ENCODE data around the gene ATG4C.
A peak's percentile ranks its signal among the peaks of the same experiment; 100 is the strongest.
"Not testable (repeated sequence)": the region's sequence is repeated elsewhere in the genome, so short reads cannot be mapped to it uniquely, and the experiment has no call there.

ATG4C gene

GRCh38 chr1:62778208-62778607 lies 5.7 kb upstream of the ATG4C start:
- no peak for DNase-seq

- no peak for DNase-seq
These were observed 1.9 kb upstream of the ATG4C start for GRCh38 chr1:62781841-62782543.

- DNase-seq, result not testable (repeated sequence)
These were observed 1.3 kb upstream of the ATG4C start for GRCh38 chr1:62782544-62783212.

GRCh38 chr1:62784509-62785365 lies 805 bp downstream of the ATG4C start:
- DNase-seq, result no peak

- DNase-seq, result no peak
These were observed 6.8 kb downstream of the ATG4C start for GRCh38 chr1:62790716-62791115.

- no peak for DNase-seq
These were observed 10.1 kb downstream of the ATG4C start for GRCh38 chr1:62794053-62794452.

GRCh38 chr1:62796221-62796620 lies 12.3 kb downstream of the ATG4C start:
- DNase-seq, result no peak

GRCh38 chr1:62799688-62800087 lies 15.8 kb downstream of the ATG4C start:
- DNase-seq, result no peak

GRCh38 chr1:62800281-62800680 lies 16.3 kb downstream of the ATG4C start:
- no peak for DNase-seq

GRCh38 chr1:62800825-62801306 lies 16.9 kb downstream of the ATG4C start:
- peak; percentile 45 for DNase-seq

- DNase-seq, result no peak
These were observed 25.9 kb downstream of the ATG4C start for GRCh38 chr1:62809788-62810187.

GRCh38 chr1:62810420-62811274 lies 26.7 kb downstream of the ATG4C start:
- no peak for DNase-seq

- DNase-seq, result no peak
These were observed 39.6 kb downstream of the ATG4C start for GRCh38 chr1:62823556-62823955.

GRCh38 chr1:62826901-62827300 lies 43.0 kb downstream of the ATG4C start:
- no peak for DNase-seq

- not testable (repeated sequence) for DNase-seq
These were observed 43.9 kb downstream of the ATG4C start for GRCh38 chr1:62827786-62828185.

GRCh38 chr1:62832276-62832675 lies 48.3 kb downstream of the ATG4C start:
- DNase-seq, result no peak

- DNase-seq, result no peak
These were observed 49.6 kb downstream of the ATG4C start for GRCh38 chr1:62833529-62833928.

- DNase-seq, result no peak
These were observed 50.5 kb downstream of the ATG4C start for GRCh38 chr1:62834400-62834961.

GRCh38 chr1:62836856-62837540 lies 53.1 kb downstream of the ATG4C start:
- no peak for DNase-seq

GRCh38 chr1:62840555-62840954 lies 56.6 kb downstream of the ATG4C start:
- DNase-seq, result no peak

- DNase-seq, result no peak
These were observed 57.7 kb downstream of the ATG4C start for GRCh38 chr1:62841587-62842169.
